Measurements from ENCODE around the gene HIPK4. TPM values are rescaled to one million over a fixed set of nuclear protein-coding genes. Genes with fewer than 3 reads are reported as not detected.
A peak's percentile ranks its signal among the peaks of the same experiment; 100 is the strongest.

Gene HIPK4
- total and polyA plus RNA-seq, 9 of the 15 experiments (the other 6 are each of a cell fraction or from before 2014, with no cell fraction given): 0.06 to 0.09 TPM; not detected in 7

GRCh38 chr19:40424637-40425449 lies 34.9 kb upstream of the HIPK4 start (continued):
- TF ChIP-seq NR1H2 (CRISPR knock-in tag; IDR thresholded peaks at IDR 0.05) (0 out of 2 replicates have a peak, but pooled peaks have one; percentile 21), ZFPM2 (CRISPR knock-in tag; IDR thresholded peaks at IDR 0.05) (no peak), BDP1 (IDR thresholded peaks at IDR 0.05; ENCODE audit: insufficient read depth, insufficient read length) (no peak), ZNF780A (CRISPR knock-in tag; IDR thresholded peaks at IDR 0.05) (no peak), SMARCE1 (IDR thresholded peaks at IDR 0.05) (0 out of 2 replicates have a peak, but pooled peaks have one; percentile 27), CREM (IDR thresholded peaks at IDR 0.05; ENCODE audit: low read depth) (0 out of 2 replicates have a peak, but pooled peaks have one; percentile 10), HNRNPLL (IDR thresholded peaks at IDR 0.05; ENCODE audit: low read depth, low read length, poor library complexity, severe bottlenecking) (no peak), SMARCC2 (IDR thresholded peaks at IDR 0.05; ENCODE audit: low read depth) (peak; percentile 24; the same call in 1 of the 2 replicates), ZNF347 (CRISPR knock-in tag; IDR thresholded peaks at IDR 0.05; ENCODE audit: low read depth) (no peak), SMC3 (conservative IDR thresholded peaks at IDR 0.05; ENCODE audit: insufficient read depth, low read depth, low read length) (no peak), OTX1 (CRISPR knock-in tag; IDR thresholded peaks at IDR 0.05) (0 out of 2 replicates have a peak, but pooled peaks have one; percentile 45), TCF7 (IDR thresholded peaks at IDR 0.05; ENCODE audit: borderline replicate concordance) (no peak), NELFE (IDR thresholded peaks at IDR 0.05; ENCODE audit: insufficient read depth, insufficient read length) (no peak), TEAD2 (tag; IDR thresholded peaks at IDR 0.05) (0 out of 2 replicates have a peak, but pooled peaks have one; percentile 3), KDM5B (IDR thresholded peaks at IDR 0.05; ENCODE audit: insufficient replicate concordance, low read depth, low read length) (peak; percentile 50), ZHX1 (conservative IDR thresholded peaks at IDR 0.05; ENCODE audit: low read length) (no peak), PTRF (tag; IDR thresholded peaks at IDR 0.05) (no peak), KDM1A (IDR thresholded peaks at IDR 0.05) (no peak), RHOXF2B (CRISPR knock-in tag; conservative IDR thresholded peaks at IDR 0.05) (no peak), FOXO4 (CRISPR knock-in tag; IDR thresholded peaks at IDR 0.05) (no peak)

Data from K562 (cell line).